HepG2 (cell line): ENCODE results near the gene GPR37.

ENCODE experiments used
- CBX5 ChIP-seq: sonication (generic); formaldehyde crosslinking; IDR thresholded peaks from 2 replicates; pipeline ENCODE4 v1.4.0; 2020; ENCODE audit warnings: missing genetic modification reagents, borderline replicate concordance
- CTCF ChIP-seq: sonication (generic); formaldehyde crosslinking; IDR thresholded peaks from 2 replicates; pipeline ENCODE4 v1.5.0; 2020; ENCODE audit warnings: mild to moderate bottlenecking, missing genetic modification reagents, moderate library complexity
- ESRRA ChIP-seq: sonication (generic); formaldehyde crosslinking; IDR thresholded peaks from 2 replicates; pipeline ENCODE4 v1.5.1; 2020; ENCODE audit warnings: mild to moderate bottlenecking, low read depth, missing genetic modification reagents
- FOXC1 ChIP-seq: sonication (generic); formaldehyde crosslinking; IDR thresholded peaks from 2 replicates; pipeline ENCODE4 v1.8.0; 2022; ENCODE audit warnings: mild to moderate bottlenecking, missing genetic modification reagents, borderline replicate concordance
- JUND ChIP-seq: sonication (generic); formaldehyde crosslinking; IDR thresholded peaks from 2 replicates; pipeline ENCODE4 v1.8.0; 2022; ENCODE audit warnings: mild to moderate bottlenecking, missing genetic modification reagents
- KAT8 ChIP-seq: IDR thresholded peaks from 2 replicates; pipeline ENCODE4 v1.6.1; 2016; ENCODE audit warnings: missing genetic modification reagents, missing compliant biosample characterization
- POLR2A ChIP-seq, 2 experiments: IDR thresholded peaks; 2 replicates each; pipeline ENCODE4 v1.6.1; 2011; ENCODE audit warnings: low read depth in 2 of 2, low read length in 2 of 2, mild to moderate bottlenecking in 1 of 2, moderate library complexity in 1 of 2; ENCODE audit not compliant: insufficient read depth in 1 of 2
- REPIN1 ChIP-seq: sonication (generic); formaldehyde crosslinking; IDR thresholded peaks from 2 replicates; pipeline ENCODE4 v1.8.0; 2022; ENCODE audit warnings: missing genetic modification reagents, low read depth, mild to moderate bottlenecking, borderline replicate concordance
- SNRNP70 ChIP-seq: fragments of 200-400 bp; formaldehyde crosslinking; IDR thresholded peaks from 2 replicates; pipeline ENCODE4 v1.6.1; 2017; ENCODE audit warnings: mild to moderate bottlenecking, low read depth, low read length, moderate library complexity
- ZNF10 ChIP-seq: sonication (generic); formaldehyde crosslinking; IDR thresholded peaks from 2 replicates; pipeline ENCODE4 v1.4.0; 2020; ENCODE audit warnings: mild to moderate bottlenecking, low read depth, missing genetic modification reagents, borderline replicate concordance
- ZNF274 ChIP-seq: sonication (generic); formaldehyde crosslinking; IDR thresholded peaks from 2 replicates; pipeline ENCODE4 v1.5.1; 2020; ENCODE audit warnings: mild to moderate bottlenecking, missing genetic modification reagents
- ZNF326 ChIP-seq: sonication (generic); formaldehyde crosslinking; IDR thresholded peaks from 2 replicates; pipeline ENCODE4 v1.4.0; 2020; ENCODE audit warnings: missing genetic modification reagents, borderline replicate concordance
- ZSCAN5A ChIP-seq: sonication (generic); formaldehyde crosslinking; IDR thresholded peaks from 2 replicates; pipeline ENCODE4 v1.8.0; 2022; ENCODE audit warnings: mild to moderate bottlenecking, missing genetic modification reagents, borderline replicate concordance

- no peak for TF ChIP-seq CTCF
- no peak for TF ChIP-seq ZNF10 (CRISPR knock-in tag)
- no peak for TF ChIP-seq SNRNP70
- TF ChIP-seq ESRRA = no peak
- no peak for TF ChIP-seq KAT8 (CRISPR knock-in tag)
- TF ChIP-seq REPIN1 (CRISPR knock-in tag) = no peak
- no peak for TF ChIP-seq POLR2A (IDR thresholded peaks at IDR 0.05; ENCODE audit: insufficient read depth in 1 of 2, low read depth in 2 of 2, low read length in 2 of 2)
- TF ChIP-seq CBX5 (CRISPR knock-in tag) = no peak
- TF ChIP-seq JUND (CRISPR knock-in tag) = no peak
- TF ChIP-seq FOXC1 = no peak
- TF ChIP-seq ZSCAN5A (CRISPR knock-in tag) = no peak
- TF ChIP-seq ZNF274 (CRISPR knock-in tag) = no peak
- TF ChIP-seq ZNF326 (CRISPR knock-in tag) = no peak
Measured at GRCh38 chr7:124781907-124782734, 16.5 kb upstream of the GPR37 start.
